Measurements from ENCODE around the gene ZNF205.

GRCh38 chr16:3144321-3144983 is 32.1 kb downstream of the ZNF205 start:
- TF ChIP-seq CTCF (IDR thresholded peaks at IDR 0.05) = no peak
- no peak for TF ChIP-seq EP300 (IDR thresholded peaks at IDR 0.05)
- no peak for TF ChIP-seq POLR2AphosphoS5 (IDR thresholded peaks at IDR 0.05)
- no peak for TF ChIP-seq POLR2A (IDR thresholded peaks at IDR 0.05; ENCODE audit: low read depth)
